HG02852 (cell line): ENCODE results near the gene HEATR5A.
"Not testable (repeated sequence)": the region's sequence is repeated elsewhere in the genome, so short reads cannot be mapped to it uniquely, and the experiment has no call there.

Source experiments
- ATAC-seq: cut with Tn5 transposase; IDR thresholded peaks from one replicate; pipeline ENCODE4 v1.9.1; 2021; ENCODE audit warnings: mild to moderate bottlenecking, moderate library complexity; ENCODE audit not compliant: unreplicated experiment

The HEATR5A gene

DNA sequence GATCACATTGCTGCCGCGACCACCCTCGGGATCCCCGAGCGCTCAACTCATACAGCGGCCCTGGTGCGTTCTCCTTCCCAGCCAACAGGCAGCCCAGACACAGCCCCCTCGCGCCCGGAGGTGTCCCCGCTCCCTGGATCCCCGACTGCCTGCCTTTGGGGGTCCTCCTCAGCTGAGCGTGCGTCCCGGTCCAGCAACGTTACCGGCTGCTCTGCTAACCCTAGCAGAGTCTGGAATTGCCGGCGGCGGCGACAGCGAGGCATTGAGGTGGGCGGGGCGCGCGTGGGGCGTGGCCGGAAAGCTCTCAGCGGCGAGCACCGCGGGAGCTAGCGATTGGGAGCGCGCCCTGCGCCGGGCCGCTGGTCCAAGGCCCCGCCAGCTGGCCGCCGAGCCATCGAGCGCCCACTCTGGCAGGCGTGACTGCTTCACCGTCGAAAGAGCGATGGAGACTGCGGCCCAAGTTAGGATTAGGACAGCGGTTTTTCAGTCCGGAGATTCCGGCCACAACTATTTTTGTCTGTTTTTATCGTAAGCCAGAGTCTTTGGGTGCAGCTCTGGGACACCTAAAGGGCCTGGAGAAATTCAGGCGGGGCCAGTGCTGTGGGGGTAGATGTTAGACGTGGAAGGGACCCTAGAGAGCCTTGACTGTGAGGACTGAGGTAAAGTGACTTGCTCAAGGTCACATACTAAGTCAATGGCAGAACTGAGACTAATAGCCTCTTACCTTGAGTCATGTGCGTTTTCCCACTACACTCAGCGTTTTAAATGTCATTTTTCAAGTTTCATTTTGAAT, at the start of gene HEATR5A:
HEATR5A (minus strand) TSS at position 232 of the 793 bp plus-strand sequence. CDS start 17,575 bp downstream, outside the sequence.
- peak; percentile 96 for ATAC-seq

DNA sequence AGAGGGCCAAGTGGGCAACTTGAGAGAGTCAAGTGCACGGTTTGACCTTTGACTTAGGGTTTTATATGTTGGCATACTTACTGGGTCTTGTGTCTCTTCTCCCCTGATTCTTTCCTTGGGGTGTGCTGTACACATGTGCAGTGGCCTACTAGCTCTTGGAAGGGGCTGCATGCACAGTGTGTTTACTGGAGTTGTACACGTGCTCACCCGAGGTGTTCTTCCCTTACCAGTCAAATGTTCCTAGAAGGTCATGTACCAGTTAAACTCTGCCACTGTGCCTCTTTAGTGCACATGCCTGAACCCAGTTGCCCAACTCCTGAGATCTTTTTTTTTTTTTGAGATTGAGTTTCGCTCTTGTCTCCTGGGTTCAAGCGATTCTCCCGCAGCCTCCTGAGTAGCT, 46.2 kb upstream of the HEATR5A start:
- ATAC-seq: no peak

DNA sequence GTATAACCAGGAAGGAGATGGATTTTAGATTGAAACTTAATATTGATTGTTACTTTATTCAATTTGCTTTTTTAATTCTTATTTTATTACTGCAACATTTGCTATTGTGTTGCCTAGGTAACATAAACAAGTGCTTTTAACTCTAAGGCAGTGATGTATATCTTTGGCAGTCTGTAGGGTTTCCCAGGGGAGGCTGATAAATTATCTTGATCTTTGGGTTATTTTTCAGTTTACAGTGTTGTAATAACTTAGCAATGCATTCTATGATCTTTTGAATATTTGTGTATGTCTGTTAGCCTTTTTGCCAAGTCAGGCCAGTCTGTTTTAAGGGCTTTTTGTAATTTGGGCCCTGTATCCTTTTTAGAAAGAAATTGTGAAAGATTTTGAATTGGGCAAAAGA, 44.8 kb upstream of the HEATR5A start:
- ATAC-seq: no peak

DNA sequence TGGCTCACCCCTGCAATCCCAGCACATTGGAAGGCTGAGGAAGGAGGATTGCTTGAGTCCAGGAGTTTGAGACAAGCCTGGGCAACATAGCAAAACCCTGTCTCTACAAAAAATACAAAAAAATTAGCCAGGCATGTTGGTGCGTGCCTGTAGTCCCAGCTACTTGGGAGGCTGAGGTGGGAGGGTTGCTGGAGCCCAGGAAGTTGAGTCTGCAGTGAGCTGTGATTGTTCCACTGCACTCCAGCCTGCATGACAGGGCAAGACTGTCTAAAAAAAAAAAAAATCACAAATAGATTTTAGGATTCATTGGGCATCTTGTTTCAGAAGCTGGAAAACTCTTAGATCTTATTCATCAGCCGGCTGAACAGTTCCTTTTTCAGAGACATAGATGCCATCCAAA, 42.1 kb upstream of the HEATR5A start:
- not testable (repeated sequence) for ATAC-seq

DNA sequence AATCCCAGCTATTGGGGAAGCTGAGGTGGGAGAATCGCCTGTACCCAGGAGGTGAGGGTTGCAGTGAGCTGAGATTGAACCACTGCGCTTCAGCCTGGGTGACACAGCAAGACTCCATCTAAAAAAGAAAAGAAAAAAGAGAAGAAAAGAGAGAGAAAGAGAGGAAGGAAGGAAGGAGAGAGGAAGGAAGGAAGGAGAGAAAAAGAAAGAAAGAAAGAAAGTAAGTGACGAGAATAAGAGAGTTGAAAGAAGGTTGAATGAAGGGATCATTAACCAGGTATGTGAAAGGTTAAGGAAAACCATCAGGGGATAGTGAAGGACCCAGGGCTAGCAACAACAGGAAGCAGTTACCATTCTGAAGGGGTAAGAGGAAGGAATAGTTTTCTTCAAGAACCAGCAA, 41.2 kb upstream of the HEATR5A start:
- ATAC-seq: no peak

DNA sequence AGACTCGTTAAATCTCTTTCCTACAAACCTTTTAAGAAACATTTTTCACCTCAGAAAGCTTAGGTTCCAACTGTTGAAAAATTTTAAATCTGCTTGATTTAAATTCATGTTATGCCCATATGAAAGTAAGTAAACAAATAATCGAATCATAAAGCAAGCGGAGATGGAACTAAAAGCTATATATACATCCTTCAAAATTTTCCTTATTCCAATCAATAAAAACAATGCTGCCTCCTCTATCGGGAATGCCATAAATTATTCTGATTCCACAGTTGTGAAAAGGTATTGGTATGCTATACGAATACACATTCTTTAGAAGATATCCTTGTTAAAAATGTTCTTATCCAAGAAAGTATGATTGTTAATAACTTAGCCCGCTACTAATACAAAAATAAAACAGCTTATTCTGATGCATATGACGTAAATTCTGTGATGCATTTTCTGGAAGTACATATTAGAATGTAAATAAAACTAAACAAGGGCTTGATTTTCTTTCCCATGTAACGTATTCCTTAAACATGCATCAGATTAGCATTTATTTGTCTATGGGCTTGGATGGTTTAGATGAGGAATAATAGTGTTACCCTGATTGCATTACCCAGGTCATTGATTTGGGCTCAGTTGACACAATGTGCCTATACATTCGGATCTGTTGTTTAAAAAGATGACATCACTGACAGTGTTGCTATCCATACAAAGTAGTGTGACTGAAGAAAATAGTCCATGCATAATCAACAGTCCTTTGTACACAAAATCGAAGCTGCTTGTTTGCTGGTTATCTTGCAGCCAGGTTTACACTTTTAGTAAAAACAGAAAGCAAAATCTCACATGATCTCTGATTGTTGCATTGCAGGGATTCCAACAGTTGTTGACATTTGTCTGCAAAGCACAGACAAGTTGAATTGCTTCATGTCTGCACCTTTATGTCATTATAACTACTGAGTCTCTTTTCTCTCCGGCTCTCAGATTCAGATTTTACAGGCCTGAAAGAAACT, 37.6 kb upstream of the HEATR5A start:
- ATAC-seq: no peak

DNA sequence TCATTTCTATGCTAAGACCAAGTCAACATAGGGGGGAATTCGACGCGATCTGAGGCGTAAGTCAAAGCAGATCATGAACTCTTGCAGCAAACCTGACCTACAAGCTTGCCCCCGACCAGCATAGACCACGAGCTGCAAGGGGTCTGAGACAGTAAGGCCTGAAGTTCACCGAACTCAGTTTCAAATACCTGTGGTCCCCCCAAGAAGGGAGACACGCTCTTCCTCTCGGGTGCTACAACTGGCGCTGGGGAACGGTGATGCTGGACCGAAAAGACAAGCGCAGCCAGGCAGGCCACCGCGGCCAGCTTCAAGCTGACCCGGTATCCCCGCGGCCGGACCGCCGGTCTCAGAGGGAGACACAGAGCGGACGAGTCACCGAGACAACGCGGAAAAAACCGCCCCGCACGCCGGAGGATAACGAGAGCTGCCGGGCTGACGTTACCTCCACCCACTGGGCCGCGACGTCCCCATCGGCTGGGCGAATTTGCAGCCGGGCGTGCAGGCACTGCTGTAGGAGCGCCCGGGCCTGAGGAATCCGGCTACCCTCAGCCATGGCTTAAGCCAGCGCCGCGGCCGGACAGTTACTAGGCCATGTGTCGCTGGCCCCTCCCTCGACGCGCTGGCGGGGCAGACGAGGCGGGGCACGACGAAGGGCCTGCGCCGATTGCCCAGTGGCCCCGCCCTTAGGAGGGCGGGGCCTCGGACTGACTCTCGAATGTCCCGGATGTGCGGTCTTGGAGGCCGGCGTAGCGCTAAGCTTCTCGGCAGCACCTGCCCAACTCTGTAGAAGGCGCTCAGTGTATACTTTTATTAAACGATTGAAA, 36.7 kb upstream of the HEATR5A start, which contains the start of gene DTD2:
DTD2 (minus strand) TSS at position 666 of the 824 bp plus-strand sequence; CDS start at position 553, 113 bp downstream.
- ATAC-seq: peak; percentile 98

DNA sequence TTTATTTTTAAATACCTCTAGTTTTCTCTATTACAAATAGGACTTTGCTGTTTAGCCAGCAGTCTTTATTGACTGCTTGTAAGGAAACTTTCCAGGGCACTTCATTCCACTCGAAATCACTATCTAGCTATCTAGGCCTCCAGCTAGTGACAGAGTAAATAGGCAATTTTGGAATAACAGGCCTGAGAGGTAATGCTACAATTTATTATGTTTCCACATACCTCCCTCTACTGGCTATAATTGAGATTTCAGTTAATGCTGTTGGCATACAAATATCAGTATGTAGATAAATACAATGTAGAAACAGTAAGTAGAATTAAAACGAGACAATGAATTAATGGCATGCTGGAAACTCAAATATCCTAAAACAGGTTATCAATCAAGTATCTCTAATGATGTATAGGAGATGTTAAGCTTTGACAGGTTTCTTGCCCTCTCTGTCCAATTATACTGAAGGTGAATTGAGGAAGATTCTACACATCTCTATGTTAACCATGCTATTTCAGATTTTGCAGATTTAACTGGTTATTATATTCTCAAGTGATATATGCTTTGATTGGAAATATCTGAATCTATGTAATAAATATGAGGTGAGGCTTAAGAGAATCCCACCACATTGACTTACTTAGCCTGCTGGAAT, 29.7 kb upstream of the HEATR5A start:
- ATAC-seq: no peak

DNA sequence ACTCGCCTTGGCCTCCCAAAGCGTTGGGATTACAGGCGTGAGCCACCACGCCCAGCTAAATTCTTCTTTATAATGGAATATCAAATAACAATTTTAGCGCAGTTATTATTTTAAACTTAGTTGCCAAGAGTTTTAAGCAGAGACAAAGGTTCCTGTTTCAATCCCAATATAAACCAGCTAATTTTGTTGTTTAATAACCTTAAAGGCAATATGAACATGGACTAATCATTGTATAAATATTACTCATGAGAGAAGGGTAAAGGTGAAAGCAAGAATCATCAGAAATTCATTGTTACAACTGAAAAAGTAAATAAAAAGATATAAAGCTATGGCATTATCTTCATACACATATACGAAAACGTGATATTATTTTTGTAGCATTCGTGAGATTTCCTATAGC, 28.8 kb upstream of the HEATR5A start:
- no peak for ATAC-seq

DNA sequence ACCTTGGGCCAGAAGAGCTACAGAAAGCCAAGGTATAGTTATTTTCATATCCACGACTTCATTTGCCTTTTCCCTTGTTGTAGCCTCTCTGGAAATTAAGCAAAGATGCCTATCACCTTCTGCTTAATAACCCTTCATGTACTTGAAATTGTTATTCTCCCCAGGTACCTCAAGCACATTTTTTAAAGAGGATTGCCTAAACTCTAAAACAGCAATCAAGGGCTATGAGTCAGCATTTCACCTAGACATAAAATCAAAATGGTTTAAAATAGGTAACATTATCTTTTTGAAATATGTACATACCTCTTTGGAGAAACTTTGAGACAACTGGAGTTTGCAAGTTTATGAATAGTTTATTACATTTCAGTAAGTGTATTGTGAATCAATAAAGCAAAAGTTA, 25.4 kb upstream of the HEATR5A start:
- ATAC-seq: no peak

DNA sequence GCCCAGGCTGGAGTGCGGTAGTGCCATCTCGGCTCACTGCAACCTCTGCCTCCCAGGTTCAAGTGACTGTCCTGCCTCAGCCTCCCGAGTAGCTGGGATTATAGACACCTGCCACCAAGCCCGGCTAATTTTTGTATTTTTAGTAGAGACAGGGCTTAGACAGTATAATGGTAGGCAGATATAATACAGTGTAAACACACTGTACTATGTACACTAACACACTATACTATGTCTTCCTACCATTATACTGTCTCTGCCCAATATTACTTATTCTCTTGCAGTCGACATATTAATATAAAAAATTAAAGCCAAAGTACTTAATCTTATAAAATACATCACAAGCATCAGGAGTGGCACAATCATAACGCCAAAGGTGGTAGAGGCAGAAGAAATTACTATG, 21.9 kb upstream of the HEATR5A start:
- no peak for ATAC-seq

DNA sequence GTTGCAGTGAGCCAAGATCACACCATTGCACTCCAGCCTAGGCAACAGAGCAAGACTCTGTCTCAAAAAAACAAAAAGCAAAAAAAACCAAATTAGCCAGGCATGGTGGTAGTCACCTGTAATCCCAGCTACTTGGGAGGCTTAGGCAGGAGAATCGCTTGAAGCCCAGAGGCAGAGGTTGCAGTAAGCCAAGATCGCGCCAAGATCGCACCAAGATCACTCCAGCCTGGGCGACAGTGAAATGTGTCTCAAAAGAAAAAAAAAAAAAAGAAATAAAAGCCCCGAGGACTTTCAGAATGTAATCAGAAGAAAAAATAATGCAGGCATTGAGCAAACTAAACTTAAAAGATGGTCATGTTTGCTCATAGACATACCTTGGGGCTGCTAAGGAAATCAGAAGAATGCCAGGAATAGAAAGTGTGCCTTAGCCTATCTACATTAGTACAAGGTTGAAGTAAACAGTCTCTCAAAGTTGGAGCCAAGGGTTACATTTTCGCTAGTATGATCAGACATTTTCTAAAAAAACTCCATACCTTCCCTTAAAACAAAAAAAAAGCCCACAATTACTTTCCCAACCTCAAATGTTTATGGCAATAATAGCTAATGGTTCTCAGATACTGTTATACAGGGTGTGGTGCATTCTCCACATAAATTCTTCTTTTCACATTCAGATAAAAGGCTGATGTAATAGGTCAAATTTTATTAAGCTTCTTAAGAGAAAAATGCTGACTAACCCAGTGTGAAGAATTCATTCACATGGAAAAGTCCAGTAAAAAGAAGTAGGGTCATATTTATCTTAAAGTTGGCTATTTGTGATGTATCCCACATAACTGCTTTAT, 21.1 kb upstream of the HEATR5A start:
- no peak for ATAC-seq

DNA sequence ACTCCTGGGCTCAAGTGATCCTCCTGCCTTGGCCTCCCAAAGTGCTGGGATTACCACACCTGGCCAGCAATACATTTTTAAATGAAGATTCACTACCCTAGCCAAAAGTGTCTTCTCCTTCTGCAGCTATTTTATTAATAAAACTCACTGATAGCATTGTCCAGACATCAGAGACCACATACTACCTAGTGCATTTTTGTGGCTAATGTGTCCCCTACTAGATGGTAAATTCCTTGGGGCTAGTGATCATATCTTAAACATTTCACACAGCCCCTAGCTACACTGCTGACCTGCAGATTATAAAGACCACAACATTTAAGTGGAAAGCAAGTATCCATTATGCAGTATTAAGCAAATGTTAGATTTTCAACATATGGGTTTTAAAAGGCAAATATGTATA, 19.9 kb upstream of the HEATR5A start:
- ATAC-seq: no peak

DNA sequence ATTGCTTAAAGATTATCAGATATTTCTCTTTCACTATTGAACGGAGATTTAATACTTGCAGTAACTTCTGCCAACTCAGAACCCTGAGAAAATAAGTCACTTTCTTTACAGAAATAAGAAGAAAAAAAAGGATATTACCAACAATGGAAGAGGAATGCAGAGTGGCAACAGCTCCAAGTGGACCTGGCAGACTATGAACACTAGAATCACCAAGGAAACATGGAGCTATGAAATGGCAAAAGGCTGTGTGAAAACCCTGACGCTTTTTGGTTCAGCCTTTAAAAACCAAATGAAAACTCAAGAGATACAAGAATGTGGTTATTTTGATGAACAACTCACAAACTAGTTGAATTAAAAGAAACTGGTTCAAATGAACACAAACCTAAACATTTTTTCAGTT, 19.2 kb upstream of the HEATR5A start:
- ATAC-seq: no peak

DNA sequence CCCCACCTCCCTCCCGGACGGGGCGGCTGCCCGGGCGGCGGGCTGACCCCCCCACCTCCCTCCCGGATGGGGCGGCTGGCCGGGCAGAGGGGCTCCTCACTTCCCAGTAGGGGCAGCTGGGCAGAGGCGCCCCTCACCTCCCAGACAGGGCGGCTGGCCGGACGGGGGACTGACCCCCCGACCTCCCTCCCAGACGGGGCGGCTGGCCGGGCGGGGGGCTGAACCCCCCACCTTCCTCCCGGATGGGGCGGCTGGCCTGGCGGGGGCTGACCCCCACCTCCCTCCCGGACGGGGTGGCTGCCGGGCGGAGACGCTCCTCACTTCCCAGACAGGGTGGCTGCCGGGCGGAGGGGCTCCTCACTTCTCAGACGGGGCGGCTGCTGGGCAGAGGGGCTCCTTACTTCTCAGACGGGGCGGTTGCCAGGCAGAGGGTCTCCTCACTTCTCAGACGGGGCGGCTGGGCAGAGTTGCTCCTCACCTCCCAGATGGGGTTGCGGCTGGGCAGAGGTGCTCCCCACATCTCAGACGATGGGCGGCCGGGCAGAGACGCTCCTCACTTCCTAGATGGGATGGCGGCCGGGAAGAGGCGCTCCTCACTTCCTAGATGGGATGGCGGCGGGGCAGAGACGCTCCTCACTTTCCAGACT, 16.8 kb upstream of the HEATR5A start:
- not testable (repeated sequence) for ATAC-seq

DNA sequence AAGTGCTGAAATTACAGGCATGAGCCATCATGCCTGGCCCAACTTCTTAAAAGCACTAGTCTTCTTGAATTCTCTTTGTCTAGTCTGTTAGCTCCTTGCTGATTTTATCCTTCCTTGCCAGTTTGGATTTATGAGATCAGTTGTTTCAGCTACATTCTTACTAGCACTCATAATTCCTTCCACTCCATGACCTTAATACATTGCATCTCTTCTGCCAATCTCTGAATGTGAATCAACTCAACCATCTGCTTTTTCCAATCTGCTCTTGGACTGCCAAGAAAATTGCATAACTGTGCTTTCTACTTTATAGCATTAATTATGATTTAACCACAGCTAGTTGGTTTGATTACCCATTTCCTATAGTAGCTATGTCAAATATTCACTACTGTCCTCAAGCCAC, 14.9 kb upstream of the HEATR5A start:
- no peak for ATAC-seq

DNA sequence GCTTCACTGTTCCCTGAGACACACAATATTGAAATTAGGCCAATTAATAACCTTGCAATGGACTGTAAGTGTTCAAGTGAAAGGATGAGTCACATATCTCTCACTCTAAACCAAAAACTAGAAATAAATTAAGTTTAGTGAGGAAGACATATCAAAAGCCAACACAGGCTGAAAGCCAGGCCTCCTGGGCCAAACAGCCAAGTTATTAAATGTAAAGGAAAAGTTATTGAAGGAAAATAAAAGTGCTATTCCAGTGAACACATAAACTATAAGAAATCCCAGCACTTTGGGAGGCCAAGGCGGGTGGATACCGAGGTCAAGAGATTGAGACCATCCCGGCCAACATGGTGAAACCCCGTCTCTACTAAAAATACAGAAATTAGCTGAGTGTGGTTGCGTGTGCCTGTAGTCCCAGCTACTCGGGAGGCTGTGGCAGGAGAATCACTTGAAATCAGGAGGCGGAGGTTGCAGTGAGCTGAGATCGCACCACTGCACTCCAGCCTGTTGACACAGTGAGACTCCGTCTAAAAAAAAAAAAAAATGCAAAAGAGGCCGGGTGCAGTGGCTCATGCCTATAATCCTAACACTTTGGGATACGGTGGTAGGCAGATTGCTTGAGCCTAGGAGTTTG, 10.4 kb upstream of the HEATR5A start:
- no peak for ATAC-seq

DNA sequence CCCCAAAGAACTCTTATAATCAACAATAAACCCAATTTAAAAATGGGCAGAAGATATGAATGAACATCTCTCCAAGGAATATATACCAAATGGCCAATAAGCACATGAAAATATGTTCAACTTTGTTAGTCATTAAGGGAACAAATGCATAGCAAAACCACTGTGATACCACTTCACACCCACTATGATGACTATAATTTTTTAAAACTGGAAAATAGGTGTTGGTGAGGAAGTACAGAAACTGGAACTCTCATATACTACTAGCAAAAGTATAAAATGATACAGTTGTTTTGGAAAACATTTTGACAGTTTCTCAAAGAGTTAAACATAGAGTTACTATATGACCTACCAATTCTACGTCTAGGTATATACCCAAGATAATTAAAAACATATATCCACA, 9.4 kb upstream of the HEATR5A start:
- no peak for ATAC-seq
